ENCODE data around the gene DSP. TPM values are rescaled to one million over a fixed set of nuclear protein-coding genes. Genes with fewer than 3 reads are reported as not detected.

DSP gene
- total and polyA plus RNA-seq, 2 of the 13 experiments (the other 11 are each of a cell fraction or from before 2014, with no cell fraction given), result 89.8 to 117 TPM

DNA sequence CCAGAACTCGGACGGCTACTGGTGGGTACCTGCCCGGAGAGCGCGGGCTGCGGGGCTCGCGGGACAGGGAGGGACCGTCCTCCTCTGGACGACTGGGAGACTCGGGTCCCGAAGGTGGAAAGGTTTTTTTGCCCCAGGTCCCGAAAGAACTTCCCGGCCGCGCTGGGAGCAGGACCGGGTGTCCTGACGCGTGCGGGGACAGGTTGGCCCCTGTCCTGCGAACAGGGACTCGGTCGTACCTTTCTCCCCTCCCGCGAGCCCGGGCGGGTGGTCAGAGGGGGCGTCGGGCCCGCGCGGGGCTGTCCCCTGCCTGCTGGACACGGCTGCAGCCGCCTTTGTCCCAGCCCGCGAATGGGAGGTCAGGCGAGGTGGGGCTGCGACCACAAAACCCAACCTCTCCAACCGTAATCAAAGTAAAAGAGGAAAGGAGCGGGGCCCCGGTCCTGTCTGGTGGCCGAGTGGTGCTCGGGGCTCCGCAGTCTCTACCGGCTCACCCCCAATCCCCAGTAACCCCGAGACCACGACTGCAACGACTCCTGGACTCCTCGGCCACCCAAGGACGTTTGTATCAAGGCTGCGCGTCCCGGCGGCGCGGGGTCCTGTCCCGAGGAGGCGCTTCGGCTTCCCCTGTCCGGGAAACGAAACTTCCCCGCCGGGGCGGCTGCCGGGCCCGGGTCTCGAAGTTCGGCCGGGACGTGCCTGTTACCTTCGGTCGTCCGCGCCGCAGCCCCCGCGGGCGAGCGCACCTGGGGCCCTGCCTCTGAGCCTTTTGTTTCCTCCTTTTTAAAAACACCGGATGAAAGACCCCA, 798 bp downstream of the DSP start (continued):
- TF ChIP-seq, protein P1, sequence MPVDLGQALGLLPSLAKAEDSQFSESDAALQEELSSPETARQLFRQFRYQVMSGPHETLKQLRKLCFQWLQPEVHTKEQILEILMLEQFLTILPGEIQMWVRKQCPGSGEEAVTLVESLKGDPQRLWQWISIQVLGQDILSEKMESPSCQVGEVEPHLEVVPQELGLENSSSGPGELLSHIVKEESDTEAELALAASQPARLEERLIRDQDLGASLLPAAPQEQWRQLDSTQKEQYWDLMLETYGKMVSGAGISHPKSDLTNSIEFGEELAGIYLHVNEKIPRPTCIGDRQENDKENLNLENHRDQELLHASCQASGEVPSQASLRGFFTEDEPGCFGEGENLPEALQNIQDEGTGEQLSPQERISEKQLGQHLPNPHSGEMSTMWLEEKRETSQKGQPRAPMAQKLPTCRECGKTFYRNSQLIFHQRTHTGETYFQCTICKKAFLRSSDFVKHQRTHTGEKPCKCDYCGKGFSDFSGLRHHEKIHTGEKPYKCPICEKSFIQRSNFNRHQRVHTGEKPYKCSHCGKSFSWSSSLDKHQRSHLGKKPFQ (CRISPR knock-in tag; IDR thresholded peaks at IDR 0.05; ENCODE audit: insufficient replicate concordance), result peak; percentile 6
- TF ChIP-seq ZNF780A (CRISPR knock-in tag; IDR thresholded peaks at IDR 0.05), result peak; percentile 96
- TF ChIP-seq ZNF788 (CRISPR knock-in tag; IDR thresholded peaks at IDR 0.05; ENCODE audit: borderline replicate concordance), result peak; percentile 52; the same call in 1 of the 2 replicates
- no peak for TF ChIP-seq ZNF207 (IDR thresholded peaks at IDR 0.05; ENCODE audit: borderline replicate concordance)
- no peak for TF ChIP-seq NONO (IDR thresholded peaks at IDR 0.05)
- TF ChIP-seq NONO (CRISPR knock-in tag; conservative IDR thresholded peaks at IDR 0.05), result peak; percentile 74
- TF ChIP-seq ZNF589 (CRISPR knock-in tag; conservative IDR thresholded peaks at IDR 0.05), result peak; percentile 58; the same call in 1 of the 2 replicates
- TF ChIP-seq AFF4 (CRISPR knock-in tag; IDR thresholded peaks at IDR 0.05), result peak; percentile 51; the same call in 1 of the 2 replicates
- 0 out of 2 replicates have a peak, but pooled peaks have one; percentile 19 for TF ChIP-seq SMAD9 (CRISPR knock-in tag; IDR thresholded peaks at IDR 0.05)
- TF ChIP-seq ZMAT3 (CRISPR knock-in tag; conservative IDR thresholded peaks at IDR 0.05), result peak; percentile 49; the same call in 1 of the 2 replicates
- TF ChIP-seq, protein P2, sequence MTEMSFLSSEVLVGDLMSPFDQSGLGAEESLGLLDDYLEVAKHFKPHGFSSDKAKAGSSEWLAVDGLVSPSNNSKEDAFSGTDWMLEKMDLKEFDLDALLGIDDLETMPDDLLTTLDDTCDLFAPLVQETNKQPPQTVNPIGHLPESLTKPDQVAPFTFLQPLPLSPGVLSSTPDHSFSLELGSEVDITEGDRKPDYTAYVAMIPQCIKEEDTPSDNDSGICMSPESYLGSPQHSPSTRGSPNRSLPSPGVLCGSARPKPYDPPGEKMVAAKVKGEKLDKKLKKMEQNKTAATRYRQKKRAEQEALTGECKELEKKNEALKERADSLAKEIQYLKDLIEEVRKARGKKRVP (CRISPR knock-in tag; IDR thresholded peaks at IDR 0.05), result peak in 1 of 2 experiments; percentile 35; a peak in 1 of 4 replicates
- TF ChIP-seq RFX3 (CRISPR knock-in tag; IDR thresholded peaks at IDR 0.05), result no peak
- no peak for TF ChIP-seq ZNF713 (CRISPR knock-in tag; IDR thresholded peaks at IDR 0.05)
- 0 out of 2 replicates have a peak, but pooled peaks have one; percentile 79 for TF ChIP-seq REL (CRISPR knock-in tag; conservative IDR thresholded peaks at IDR 0.05)
- no peak for TF ChIP-seq ZNF749 (CRISPR knock-in tag; IDR thresholded peaks at IDR 0.05; ENCODE audit: borderline replicate concordance)
- no peak for TF ChIP-seq ZNF33A (CRISPR knock-in tag; IDR thresholded peaks at IDR 0.05; ENCODE audit: borderline replicate concordance)
- TF ChIP-seq ZNF687 (CRISPR knock-in tag; IDR thresholded peaks at IDR 0.05), result no peak
